ENCODE results near the gene HEBP1.

HEBP1 gene

GRCh38 chr12:12965836-12966235 is 34.2 kb downstream of the HEBP1 start:
- no peaks in the 10 kb centered on the region for H3K27me3 ChIP-seq (ENCODE audit: low read depth, low read length)
- no peak overlapping the region for H3K4me3 ChIP-seq (ENCODE audit: low read depth in 1 of 2, low read length in 2 of 2)
- no peaks in the 10 kb centered on the region for H3K9me3 ChIP-seq (ENCODE audit: control insufficient read depth in 1 of 2, low read length in 2 of 2)
- no peak overlapping the region for H3K27ac ChIP-seq (ENCODE audit: low read length)
- peaks cover 0 to 8% of the 10 kb centered on the region in 2 donors for H3K36me3 ChIP-seq (ENCODE audit: control insufficient read depth in 1 of 2, insufficient read depth in 2 of 2, low read length in 2 of 2)
- no peaks in the 10 kb centered on the region for H3K4me1 ChIP-seq (ENCODE audit: control insufficient read depth in 1 of 2, insufficient read depth in 2 of 2, low read length in 2 of 2)

- H3K9me3 ChIP-seq (ENCODE audit: control insufficient read depth in 1 of 2, low read length in 2 of 2) = no peaks in the 10 kb centered on the region
Measured at GRCh38 chr12:12964255-12964654, 35.8 kb downstream of the HEBP1 start.

GRCh38 chr12:12960639-12961209 is 39.3 kb downstream of the HEBP1 start:
- H3K9me3 ChIP-seq (ENCODE audit: control insufficient read depth in 1 of 2, low read length in 2 of 2) = no peaks in the 10 kb centered on the region
- H3K4me3 ChIP-seq (ENCODE audit: low read depth in 1 of 2, low read length in 2 of 2) = no peak overlapping the region
- no peaks in the 10 kb centered on the region for H3K4me1 ChIP-seq (ENCODE audit: control insufficient read depth in 1 of 2, insufficient read depth in 2 of 2, low read length in 2 of 2)
- H3K27ac ChIP-seq (ENCODE audit: low read length) = no peak overlapping the region
- H3K36me3 ChIP-seq (ENCODE audit: control insufficient read depth in 1 of 2, insufficient read depth in 2 of 2, low read length in 2 of 2) = no peaks in the 10 kb centered on the region
- H3K27me3 ChIP-seq (ENCODE audit: low read depth, low read length) = no peaks in the 10 kb centered on the region

More at GRCh38 chr12:12964255-12964654, 35.8 kb downstream of the HEBP1 start:
- Histone ChIP-seq H3K4me1 (ENCODE audit: control insufficient read depth in 1 of 2, insufficient read depth in 2 of 2, low read length in 2 of 2) (no peaks in the 10 kb centered on the region), H3K36me3 (ENCODE audit: control insufficient read depth in 1 of 2, insufficient read depth in 2 of 2, low read length in 2 of 2) (peaks cover 0 to 4% of the 10 kb centered on the region in 2 donors), H3K27ac (ENCODE audit: low read length) (no peak overlapping the region), H3K4me3 (ENCODE audit: low read depth in 1 of 2, low read length in 2 of 2) (no peak overlapping the region), H3K27me3 (ENCODE audit: low read depth, low read length) (no peaks in the 10 kb centered on the region)

GRCh38 chr12:12958886-12959285 is 41.2 kb downstream of the HEBP1 start:
- Histone ChIP-seq H3K4me1 (ENCODE audit: control insufficient read depth in 1 of 2, insufficient read depth in 2 of 2, low read length in 2 of 2) (no peaks in the 10 kb centered on the region), H3K27me3 (ENCODE audit: low read depth, low read length) (no peaks in the 10 kb centered on the region), H3K36me3 (ENCODE audit: control insufficient read depth in 1 of 2, insufficient read depth in 2 of 2, low read length in 2 of 2) (no peaks in the 10 kb centered on the region), H3K4me3 (ENCODE audit: low read depth in 1 of 2, low read length in 2 of 2) (no peak overlapping the region), H3K9me3 (ENCODE audit: control insufficient read depth in 1 of 2, low read length in 2 of 2) (no peaks in the 10 kb centered on the region), H3K27ac (ENCODE audit: low read length) (no peak overlapping the region)

GRCh38 chr12:12954878-12955625 is 45.0 kb downstream of the HEBP1 start:
- Histone ChIP-seq H3K27ac (ENCODE audit: low read length) (no peak overlapping the region), H3K27me3 (ENCODE audit: low read depth, low read length) (no peaks in the 10 kb centered on the region), H3K36me3 (ENCODE audit: control insufficient read depth in 1 of 2, insufficient read depth in 2 of 2, low read length in 2 of 2) (no peaks in the 10 kb centered on the region), H3K4me1 (ENCODE audit: control insufficient read depth in 1 of 2, insufficient read depth in 2 of 2, low read length in 2 of 2) (no peaks in the 10 kb centered on the region), H3K4me3 (ENCODE audit: low read depth in 1 of 2, low read length in 2 of 2) (no peak overlapping the region), H3K9me3 (ENCODE audit: control insufficient read depth in 1 of 2, low read length in 2 of 2) (no peaks in the 10 kb centered on the region)

- H3K4me1 ChIP-seq (ENCODE audit: control insufficient read depth in 1 of 2, insufficient read depth in 2 of 2, low read length in 2 of 2) = no peaks in the 10 kb centered on the region
Measured at GRCh38 chr12:12954356-12954755, 45.7 kb downstream of the HEBP1 start.

GRCh38 chr12:12952036-12952435 is 48.0 kb downstream of the HEBP1 start, which contains the start of gene GPRC5D:
Gene GPRC5D, minus strand, starts transcription at chr12:12952170. Its CDS starts 1,786 bp downstream, at chr12:12950384.
- Histone ChIP-seq H3K4me3 (ENCODE audit: low read depth in 1 of 2, low read length in 2 of 2) (no peak within 1 kb of the TSS), H3K36me3 (ENCODE audit: control insufficient read depth in 1 of 2, insufficient read depth in 2 of 2, low read length in 2 of 2) (no peaks in the 10 kb centered on the region), H3K27ac (ENCODE audit: low read length) (no peak within 1 kb of the TSS), H3K4me1 (ENCODE audit: control insufficient read depth in 1 of 2, insufficient read depth in 2 of 2, low read length in 2 of 2) (no peaks in the 10 kb centered on the region), H3K27me3 (ENCODE audit: low read depth, low read length) (no peaks in the 10 kb centered on the region), H3K9me3 (ENCODE audit: control insufficient read depth in 1 of 2, low read length in 2 of 2) (no peaks in the 10 kb centered on the region)

More at GRCh38 chr12:12954356-12954755, 45.7 kb downstream of the HEBP1 start:
- H3K9me3 ChIP-seq (ENCODE audit: control insufficient read depth in 1 of 2, low read length in 2 of 2) = no peaks in the 10 kb centered on the region
- H3K27me3 ChIP-seq (ENCODE audit: low read depth, low read length) = no peaks in the 10 kb centered on the region
- H3K4me3 ChIP-seq (ENCODE audit: low read depth in 1 of 2, low read length in 2 of 2) = no peak overlapping the region
- no peaks in the 10 kb centered on the region for H3K36me3 ChIP-seq (ENCODE audit: control insufficient read depth in 1 of 2, insufficient read depth in 2 of 2, low read length in 2 of 2)
- no peak overlapping the region for H3K27ac ChIP-seq (ENCODE audit: low read length)

GRCh38 chr12:12951504-12951903 is 48.6 kb downstream of the HEBP1 start:
- H3K9me3 ChIP-seq (ENCODE audit: control insufficient read depth in 1 of 2, low read length in 2 of 2) = no peaks in the 10 kb centered on the region
- no peak overlapping the region for H3K27ac ChIP-seq (ENCODE audit: low read length)
- no peaks in the 10 kb centered on the region for H3K36me3 ChIP-seq (ENCODE audit: control insufficient read depth in 1 of 2, insufficient read depth in 2 of 2, low read length in 2 of 2)
- H3K4me1 ChIP-seq (ENCODE audit: control insufficient read depth in 1 of 2, insufficient read depth in 2 of 2, low read length in 2 of 2) = no peaks in the 10 kb centered on the region
- H3K4me3 ChIP-seq (ENCODE audit: low read depth in 1 of 2, low read length in 2 of 2) = no peak overlapping the region
- no peaks in the 10 kb centered on the region for H3K27me3 ChIP-seq (ENCODE audit: low read depth, low read length)

GRCh38 chr12:12947902-12948301 is 52.2 kb downstream of the HEBP1 start:
- no peaks in the 10 kb centered on the region for H3K27me3 ChIP-seq (ENCODE audit: low read depth, low read length)
- H3K4me3 ChIP-seq (ENCODE audit: low read depth in 1 of 2, low read length in 2 of 2) = no peak overlapping the region
- H3K36me3 ChIP-seq (ENCODE audit: control insufficient read depth in 1 of 2, insufficient read depth in 2 of 2, low read length in 2 of 2) = no peaks in the 10 kb centered on the region
- H3K9me3 ChIP-seq (ENCODE audit: control insufficient read depth in 1 of 2, low read length in 2 of 2) = no peaks in the 10 kb centered on the region
- no peaks in the 10 kb centered on the region for H3K4me1 ChIP-seq (ENCODE audit: control insufficient read depth in 1 of 2, insufficient read depth in 2 of 2, low read length in 2 of 2)
- no peak overlapping the region for H3K27ac ChIP-seq (ENCODE audit: low read length)

GRCh38 chr12:12946686-12947355 is 53.2 kb downstream of the HEBP1 start:
- no peak overlapping the region for H3K27ac ChIP-seq (ENCODE audit: low read length)
- H3K9me3 ChIP-seq (ENCODE audit: control insufficient read depth in 1 of 2, low read length in 2 of 2) = no peaks in the 10 kb centered on the region
- no peaks in the 10 kb centered on the region for H3K36me3 ChIP-seq (ENCODE audit: control insufficient read depth in 1 of 2, insufficient read depth in 2 of 2, low read length in 2 of 2)
- no peaks in the 10 kb centered on the region for H3K27me3 ChIP-seq (ENCODE audit: low read depth, low read length)
- H3K4me3 ChIP-seq (ENCODE audit: low read depth in 1 of 2, low read length in 2 of 2) = no peak overlapping the region
- no peaks in the 10 kb centered on the region for H3K4me1 ChIP-seq (ENCODE audit: control insufficient read depth in 1 of 2, insufficient read depth in 2 of 2, low read length in 2 of 2)

GRCh38 chr12:12945591-12945990 is 54.5 kb downstream of the HEBP1 start:
- H3K4me1 ChIP-seq (ENCODE audit: control insufficient read depth in 1 of 2, insufficient read depth in 2 of 2, low read length in 2 of 2) = no peaks in the 10 kb centered on the region
- no peaks in the 10 kb centered on the region for H3K36me3 ChIP-seq (ENCODE audit: control insufficient read depth in 1 of 2, insufficient read depth in 2 of 2, low read length in 2 of 2)
- H3K9me3 ChIP-seq (ENCODE audit: control insufficient read depth in 1 of 2, low read length in 2 of 2) = no peaks in the 10 kb centered on the region
- no peak overlapping the region for H3K27ac ChIP-seq (ENCODE audit: low read length)
- H3K4me3 ChIP-seq (ENCODE audit: low read depth in 1 of 2, low read length in 2 of 2) = no peak overlapping the region
- H3K27me3 ChIP-seq (ENCODE audit: low read depth, low read length) = no peaks in the 10 kb centered on the region

Measured in muscle layer of duodenum (tissue), 2 donors.